GF-D8 (cell line): Measurements from ENCODE around the gene ACHE.
A peak's percentile ranks its signal among the peaks of the same experiment; 100 is the strongest.
"Not testable (repeated sequence)": the region's sequence is repeated elsewhere in the genome, so short reads cannot be mapped to it uniquely, and the experiment has no call there.

Experiments used
- DNase-seq: peaks from one replicate; lab custom pipeline; 2025; lab: John Stamatoyannopoulos, UW

ACHE gene

GRCh38 chr7:100861616-100861985 is 34.1 kb downstream of the ACHE start:
- no peak for DNase-seq

GRCh38 chr7:100860702-100861615 is 34.7 kb downstream of the ACHE start:
- DNase-seq, result no peak

GRCh38 chr7:100859856-100860255 is 35.8 kb downstream of the ACHE start:
- no peak for DNase-seq

- DNase-seq, result no peak
These were observed 38.8 kb downstream of the ACHE start for GRCh38 chr7:100856871-100857282.

GRCh38 chr7:100855515-100855914 is 40.2 kb downstream of the ACHE start:
- DNase-seq, result no peak

GRCh38 chr7:100854899-100855298 is 40.8 kb downstream of the ACHE start:
- DNase-seq, result not testable (repeated sequence)

- DNase-seq, result no peak
These were observed 41.4 kb downstream of the ACHE start for GRCh38 chr7:100854146-100854895.

GRCh38 chr7:100852048-100852872 is 43.4 kb downstream of the ACHE start, which contains the start of gene SLC12A9:
Gene SLC12A9 (plus strand): TSS chr7:100852713. CDS start chr7:100854198, 1,485 bp downstream.
- peak; percentile 65 for DNase-seq

- DNase-seq, result no peak
These were observed 48.3 kb downstream of the ACHE start for GRCh38 chr7:100847360-100847759.

- DNase-seq, result no peak
These were observed 55.1 kb downstream of the ACHE start for GRCh38 chr7:100840470-100841100.
